ENCODE data around the gene INO80.

Gene INO80

GRCh38 chr15:41001524-41002214 is 114.4 kb downstream of the INO80 start:
- peaks cover 22% of the 10 kb centered on the region for H3K36me3 Mint-ChIP-seq (ENCODE audit: low read depth)

GRCh38 chr15:40999190-40999589 is 116.9 kb downstream of the INO80 start:
- Mint-ChIP-seq H3K27ac (no peak overlapping the region), H3K27me3 (ENCODE audit: low read depth, poor library complexity) (no peaks in the 10 kb centered on the region), H3K9me3 (no peaks in the 10 kb centered on the region), H3K4me1 (peaks cover 8% of the 10 kb centered on the region), H3K36me3 (ENCODE audit: low read depth) (peaks cover 34% of the 10 kb centered on the region), H3K4me3 (no peak overlapping the region)
- DNase-seq: no peak
- no peak for TF ChIP-seq CTCF (IDR thresholded peaks at IDR 0.05)

More at GRCh38 chr15:41001524-41002214, 114.4 kb downstream of the INO80 start:
- TF ChIP-seq CTCF (IDR thresholded peaks at IDR 0.05): no peak
- no peak overlapping the region for H3K4me3 Mint-ChIP-seq
- H3K4me1 Mint-ChIP-seq: peaks cover 8% of the 10 kb centered on the region
- no peaks in the 10 kb centered on the region for H3K27me3 Mint-ChIP-seq (ENCODE audit: low read depth, poor library complexity)
- peak; percentile 15 for DNase-seq
- H3K27ac Mint-ChIP-seq: peak overlapping the region; percentile 12
- no peaks in the 10 kb centered on the region for H3K9me3 Mint-ChIP-seq

GRCh38 chr15:40995656-40996055 is 120.4 kb downstream of the INO80 start:
- Mint-ChIP-seq H3K27ac (peak overlapping the region; percentile 7), H3K9me3 (no peaks in the 10 kb centered on the region), H3K4me1 (no peaks in the 10 kb centered on the region), H3K36me3 (ENCODE audit: low read depth) (peaks cover 47% of the 10 kb centered on the region), H3K27me3 (ENCODE audit: low read depth, poor library complexity) (no peaks in the 10 kb centered on the region), H3K4me3 (no peak overlapping the region)
- no peak for TF ChIP-seq CTCF (IDR thresholded peaks at IDR 0.05)
- DNase-seq: no peak

GRCh38 chr15:40992825-40993224 is 123.3 kb downstream of the INO80 start:
- H3K4me1 Mint-ChIP-seq: no peaks in the 10 kb centered on the region
- DNase-seq: no peak
- no peak overlapping the region for H3K4me3 Mint-ChIP-seq
- peaks cover 58% of the 10 kb centered on the region for H3K36me3 Mint-ChIP-seq (ENCODE audit: low read depth)
- H3K9me3 Mint-ChIP-seq: no peaks in the 10 kb centered on the region
- no peaks in the 10 kb centered on the region for H3K27me3 Mint-ChIP-seq (ENCODE audit: low read depth, poor library complexity)
- no peak for TF ChIP-seq CTCF (IDR thresholded peaks at IDR 0.05)
- H3K27ac Mint-ChIP-seq: peak overlapping the region; percentile 71

- peak overlapping the region; percentile 47 for H3K27ac Mint-ChIP-seq
Observed at GRCh38 chr15:40992241-40992741, 123.8 kb downstream of the INO80 start.

More at GRCh38 chr15:40992241-40992741, 123.8 kb downstream of the INO80 start:
- TF ChIP-seq CTCF (IDR thresholded peaks at IDR 0.05): no peak
- Mint-ChIP-seq H3K9me3 (no peaks in the 10 kb centered on the region), H3K4me3 (no peak overlapping the region), H3K4me1 (no peaks in the 10 kb centered on the region), H3K36me3 (ENCODE audit: low read depth) (peaks cover 63% of the 10 kb centered on the region), H3K27me3 (ENCODE audit: low read depth, poor library complexity) (no peaks in the 10 kb centered on the region)
- DNase-seq: no peak
